SK-N-SH (cell line): Measurements from ENCODE around the gene RABGGTA.

Experiments
- MAX ChIP-seq: IDR thresholded peaks from 2 replicates; pipeline ENCODE4 v1.4.0; 2012; ENCODE audit warnings: low read depth
- POLR2AphosphoS5 ChIP-seq: IDR thresholded peaks from 2 replicates; pipeline ENCODE4 v1.6.1; 2012; ENCODE audit warnings: low read depth, low read length
- RXRA ChIP-seq: IDR thresholded peaks from 2 replicates; pipeline ENCODE4 v1.4.0; 2012; ENCODE audit warnings: low read depth, mild to moderate bottlenecking, borderline replicate concordance
- TCF12 ChIP-seq: IDR thresholded peaks from 2 replicates; pipeline ENCODE4 v1.4.0; 2012
- ZBTB33 ChIP-seq: IDR thresholded peaks from 2 replicates; pipeline ENCODE4 v1.4.0; 2012; ENCODE audit warnings: low read depth, borderline replicate concordance
- TF ChIP-seq, protein P1 (sequence below): fragments of 200-600 bp; sonication (generic); IDR thresholded peaks from 2 replicates; pipeline ENCODE4 v1.6.1; 2017; ENCODE audit warnings: antibody characterized with exemption, mild to moderate bottlenecking, moderate library complexity

DNA sequence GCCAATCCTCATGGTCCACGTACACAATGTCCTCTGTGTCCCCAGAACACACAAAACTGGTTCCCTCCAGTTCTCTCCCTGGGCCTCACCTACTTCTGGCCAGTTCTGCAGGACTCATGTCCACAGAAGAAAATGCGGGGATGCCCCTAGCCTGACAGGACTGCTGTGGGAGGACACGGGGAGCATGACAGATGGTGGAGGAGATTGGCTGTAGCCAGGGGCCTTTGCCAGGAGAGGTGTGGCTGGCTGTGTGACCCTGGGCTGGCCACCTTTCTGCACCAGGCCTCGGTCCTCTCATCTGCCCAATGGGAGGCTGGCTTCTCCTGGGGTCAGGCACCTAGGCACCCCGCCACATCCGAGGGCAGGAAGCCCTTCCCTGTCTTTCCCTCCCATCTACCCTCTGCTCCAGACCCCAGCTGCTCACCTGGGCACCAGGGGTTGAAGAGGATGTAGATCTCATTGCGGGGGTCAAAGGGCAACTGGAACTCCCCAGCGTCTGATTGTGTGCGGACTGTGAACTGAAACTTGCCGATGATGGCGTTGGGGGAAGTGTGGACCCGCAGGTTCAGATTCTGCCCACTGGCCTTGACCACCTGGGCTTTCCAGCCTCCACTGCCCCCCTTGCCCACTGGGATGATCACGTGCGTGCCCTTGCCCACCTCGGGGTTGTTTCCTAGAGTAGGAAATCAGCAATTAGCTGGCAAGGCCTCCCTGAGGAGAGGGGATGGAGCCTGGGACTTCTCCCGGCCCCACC lies 11.2 kb downstream of the RABGGTA start:
- TF ChIP-seq RXRA (no peak), ZBTB33 (no peak), POLR2AphosphoS5 (no peak), MAX (no peak), TCF12 (no peak)
- TF ChIP-seq, protein P1, sequence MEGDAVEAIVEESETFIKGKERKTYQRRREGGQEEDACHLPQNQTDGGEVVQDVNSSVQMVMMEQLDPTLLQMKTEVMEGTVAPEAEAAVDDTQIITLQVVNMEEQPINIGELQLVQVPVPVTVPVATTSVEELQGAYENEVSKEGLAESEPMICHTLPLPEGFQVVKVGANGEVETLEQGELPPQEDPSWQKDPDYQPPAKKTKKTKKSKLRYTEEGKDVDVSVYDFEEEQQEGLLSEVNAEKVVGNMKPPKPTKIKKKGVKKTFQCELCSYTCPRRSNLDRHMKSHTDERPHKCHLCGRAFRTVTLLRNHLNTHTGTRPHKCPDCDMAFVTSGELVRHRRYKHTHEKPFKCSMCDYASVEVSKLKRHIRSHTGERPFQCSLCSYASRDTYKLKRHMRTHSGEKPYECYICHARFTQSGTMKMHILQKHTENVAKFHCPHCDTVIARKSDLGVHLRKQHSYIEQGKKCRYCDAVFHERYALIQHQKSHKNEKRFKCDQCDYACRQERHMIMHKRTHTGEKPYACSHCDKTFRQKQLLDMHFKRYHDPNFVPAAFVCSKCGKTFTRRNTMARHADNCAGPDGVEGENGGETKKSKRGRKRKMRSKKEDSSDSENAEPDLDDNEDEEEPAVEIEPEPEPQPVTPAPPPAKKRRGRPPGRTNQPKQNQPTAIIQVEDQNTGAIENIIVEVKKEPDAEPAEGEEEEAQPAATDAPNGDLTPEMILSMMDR, result no peak
